Fibroblast of skin of scalp (primary cell): ENCODE measurements around the gene CCDC6. TPM values are rescaled to one million over a fixed set of nuclear protein-coding genes. Genes with fewer than 3 reads are reported as not detected.
A peak's percentile ranks its signal among the peaks of the same experiment; 100 is the strongest.
"Not testable (repeated sequence)": the region's sequence is repeated elsewhere in the genome, so short reads cannot be mapped to it uniquely, and the experiment has no call there.

Experiments used
- DNase-seq: peaks from one replicate; pipeline ENCODE4 v3.0.0-alpha.2; 2013
- polyA plus RNA-seq, 2 experiments: library from polyadenylated mRNA; unstranded; fragments of 120-200 nt; gene quantifications; one replicate each; pipeline ENCODE4 v1.2.1, GENCODE V29; 2013; ENCODE audit not compliant: insufficient read length in 2 of 2

Gene CCDC6
- 39.4 TPM for polyA plus RNA-seq (2013, experiment 1 of 2; ENCODE audit: insufficient read length)
- polyA plus RNA-seq (2013, experiment 2 of 2; ENCODE audit: insufficient read length), result 47.7 TPM

DNA sequence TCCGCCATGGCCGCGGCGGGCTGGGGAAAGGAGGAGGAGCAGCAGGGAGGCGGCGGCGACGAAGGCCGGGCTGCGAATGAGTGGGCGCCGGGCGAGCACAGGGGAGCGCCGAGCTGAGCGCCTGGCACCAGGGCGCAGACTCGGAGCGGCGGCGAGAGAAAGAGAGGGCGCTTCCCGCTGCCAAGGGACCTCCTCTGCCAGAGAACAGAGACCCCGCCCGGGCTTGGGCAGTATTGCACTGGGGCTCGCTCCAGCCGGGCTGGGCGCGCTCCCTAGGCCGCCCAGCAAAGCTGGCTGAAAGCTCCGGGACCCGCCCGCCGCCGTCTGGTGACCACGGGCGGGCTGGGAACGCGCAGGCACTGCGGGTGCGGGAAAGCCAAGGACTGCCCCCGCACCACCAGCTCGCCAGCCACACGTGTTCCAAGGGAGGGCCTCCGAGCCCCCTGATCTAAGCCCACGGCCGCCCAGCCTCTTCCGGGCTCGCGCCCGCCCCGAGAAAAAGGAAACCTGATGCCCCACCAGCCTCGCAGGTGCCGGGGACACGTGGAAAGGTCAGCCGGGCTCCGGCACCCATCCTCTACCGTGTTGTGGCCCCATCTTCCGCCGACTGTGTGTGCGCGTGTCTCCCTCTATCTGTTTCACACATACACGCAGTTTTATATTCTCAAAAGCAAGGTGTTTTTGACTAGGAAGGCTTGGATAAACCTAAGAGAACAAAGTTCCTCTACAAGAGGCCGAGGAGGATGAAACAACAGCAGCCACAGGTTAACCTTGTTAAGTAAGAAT, at the start of gene CCDC6:
TSS of gene CCDC6 (minus strand) at position 140 of the 786 bp plus-strand sequence. CDS start at position 8, 132 bp downstream.
- peak; percentile 95 for DNase-seq

DNA sequence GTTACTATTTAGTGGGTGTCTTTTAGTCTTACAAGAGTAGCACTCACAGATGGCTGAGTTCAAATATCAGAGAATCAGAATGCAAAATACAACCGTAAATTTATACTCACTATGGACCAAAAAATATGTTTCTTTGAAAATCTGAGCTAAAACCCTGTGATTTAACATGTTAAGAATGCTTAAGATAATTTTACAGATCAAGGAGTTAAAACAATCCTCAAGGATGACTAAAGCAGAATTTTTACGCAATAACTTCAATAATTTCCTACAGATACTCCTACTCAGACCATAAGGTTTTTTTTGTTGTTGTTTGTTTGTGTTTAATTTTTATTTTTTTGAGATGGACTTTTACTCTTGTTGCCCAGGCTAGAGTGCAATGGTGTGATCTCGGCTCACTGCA, 47.9 kb upstream of the CCDC6 start:
- peak; percentile 8 for DNase-seq

DNA sequence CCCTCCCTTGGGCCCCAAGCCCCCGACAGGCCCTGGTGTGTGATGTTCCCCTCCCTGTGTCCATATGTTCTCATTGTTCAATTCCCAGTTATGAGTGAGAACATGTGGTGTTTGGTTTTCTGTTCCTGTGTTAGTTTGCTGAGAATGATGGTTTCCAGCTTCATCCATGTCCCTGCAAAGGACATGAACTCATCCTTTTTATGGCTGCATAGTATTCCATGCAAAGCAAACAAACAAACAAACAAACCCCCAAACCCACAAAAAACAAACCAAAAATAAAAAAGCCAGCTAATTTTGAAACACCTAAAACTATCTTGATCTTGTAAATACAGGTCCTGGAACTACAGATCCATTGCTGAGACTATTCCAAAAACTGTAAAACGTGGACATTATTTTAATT, 47.4 kb upstream of the CCDC6 start:
- DNase-seq, result not testable (repeated sequence)

DNA sequence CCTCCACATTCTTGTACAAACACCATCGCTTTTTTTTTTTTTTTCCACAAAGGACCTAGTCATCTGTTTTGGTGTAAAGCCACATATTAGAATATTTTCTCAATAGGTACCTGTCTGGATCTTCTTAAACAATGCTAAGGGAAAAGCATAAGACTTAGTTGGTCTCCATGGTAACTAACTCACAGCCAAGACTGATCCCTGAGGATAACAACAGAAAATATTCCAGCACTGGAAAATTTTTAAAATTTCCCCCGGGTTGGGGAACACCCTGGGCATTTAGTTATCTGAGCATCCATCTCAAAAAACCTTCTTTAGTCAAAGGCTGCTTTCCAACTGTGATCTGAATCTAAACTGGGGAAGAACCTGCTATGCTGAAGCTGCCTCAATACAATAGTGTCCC, 43.7 kb upstream of the CCDC6 start:
- DNase-seq, result no peak

DNA sequence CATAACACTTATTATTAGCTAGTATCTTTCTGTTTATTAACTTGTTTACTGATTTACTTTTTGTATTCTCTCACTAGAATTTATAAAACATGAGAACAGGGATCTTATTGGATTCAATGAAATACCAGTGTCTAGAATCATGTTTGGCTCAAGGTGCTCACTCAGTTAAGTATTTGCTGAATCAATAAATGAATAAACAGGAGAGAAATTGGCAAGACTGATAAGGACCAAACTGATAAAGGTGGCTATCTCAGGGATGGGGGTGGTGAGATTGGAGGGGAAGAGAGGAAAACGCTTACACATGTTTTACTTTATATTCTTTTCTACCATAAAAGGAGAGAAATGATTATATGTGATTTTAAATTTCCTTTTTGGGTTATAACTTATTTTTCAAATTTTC, 43.3 kb upstream of the CCDC6 start:
- no peak for DNase-seq

DNA sequence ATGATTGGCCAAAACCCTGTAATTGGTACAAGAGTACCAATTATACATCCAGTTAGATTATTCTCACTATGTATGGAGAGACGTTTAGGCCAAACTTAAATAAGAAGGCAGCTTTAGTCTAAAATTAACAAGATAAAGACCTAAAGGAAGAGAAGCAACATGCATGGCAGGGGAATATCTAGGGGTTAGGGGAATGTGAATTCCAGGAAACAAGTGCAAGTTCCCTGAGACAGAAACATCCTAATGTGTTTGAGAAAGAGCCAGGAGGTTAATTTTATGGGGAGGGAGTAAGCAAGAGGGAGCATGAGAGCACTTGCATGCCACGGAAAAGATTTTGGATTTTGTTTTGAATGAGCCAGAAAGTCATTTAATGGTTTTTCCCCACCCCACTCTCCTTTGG, 39.6 kb upstream of the CCDC6 start:
- DNase-seq, result no peak

DNA sequence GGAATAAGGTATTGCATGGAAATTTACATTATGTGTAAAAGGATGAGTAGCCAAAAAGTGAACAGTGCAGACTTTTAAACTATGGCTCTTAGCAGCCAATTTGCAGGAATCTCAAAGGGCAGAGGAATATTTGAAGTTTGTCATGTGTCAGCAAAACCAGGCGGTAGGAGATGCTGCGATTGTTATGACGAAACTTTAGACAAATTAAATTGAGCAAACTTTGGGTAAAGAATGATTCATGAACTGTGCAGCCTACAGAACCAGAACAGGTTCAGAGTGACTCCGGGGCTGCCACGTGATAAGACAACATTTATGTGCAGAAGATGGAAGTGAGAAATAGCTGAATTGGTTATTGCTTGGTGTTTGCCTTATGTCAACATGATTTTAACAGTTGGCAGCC, 39.2 kb upstream of the CCDC6 start:
- no peak for DNase-seq

DNA sequence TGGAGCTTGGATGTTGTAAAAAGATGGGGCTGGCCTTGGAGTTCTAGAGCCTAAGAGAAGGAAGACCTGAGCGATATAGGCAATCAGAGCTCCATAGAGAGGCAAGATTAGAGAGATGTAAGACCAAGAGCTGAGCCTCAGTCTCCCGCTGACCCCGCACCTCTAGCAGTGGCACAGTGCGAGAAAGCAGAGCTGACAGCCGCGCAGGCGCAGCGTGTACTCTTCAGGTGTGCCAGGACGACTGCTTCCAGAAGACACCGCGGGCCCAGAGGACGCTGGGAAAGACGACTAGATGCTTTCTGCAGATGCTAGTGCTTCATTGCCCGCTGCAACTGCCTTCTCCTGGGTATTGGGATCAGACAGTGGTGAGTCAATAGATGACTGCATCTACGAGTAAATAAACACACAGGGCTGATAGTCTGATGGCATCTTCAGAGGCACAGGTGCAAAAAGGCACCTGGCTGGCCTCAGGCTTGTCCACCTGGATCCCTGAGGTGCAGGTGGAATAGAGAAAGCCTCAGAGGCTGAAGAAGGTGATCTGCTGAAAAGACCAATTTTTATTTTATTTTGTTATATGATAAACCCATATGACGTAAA, 38.1 kb upstream of the CCDC6 start:
- no peak for DNase-seq

DNA sequence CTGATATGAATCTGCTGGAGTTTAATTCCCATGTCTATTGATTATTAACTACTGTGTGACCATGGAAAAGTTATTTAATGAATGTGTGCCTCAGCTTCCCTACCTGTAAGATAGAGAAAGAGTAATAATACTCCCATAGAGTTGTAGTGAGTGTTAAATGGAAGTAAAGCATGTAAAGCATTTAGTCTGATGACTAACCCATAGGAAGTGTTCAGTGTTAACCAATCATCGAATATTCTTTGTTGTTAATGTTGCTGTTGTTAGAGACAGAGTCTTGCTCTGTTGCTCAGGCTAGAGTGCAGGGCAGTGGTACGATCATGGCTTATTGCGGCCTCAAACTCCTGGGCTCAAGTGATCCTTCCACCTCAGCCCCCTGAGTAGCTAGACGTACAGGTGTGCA, 36.2 kb upstream of the CCDC6 start:
- DNase-seq, result no peak

DNA sequence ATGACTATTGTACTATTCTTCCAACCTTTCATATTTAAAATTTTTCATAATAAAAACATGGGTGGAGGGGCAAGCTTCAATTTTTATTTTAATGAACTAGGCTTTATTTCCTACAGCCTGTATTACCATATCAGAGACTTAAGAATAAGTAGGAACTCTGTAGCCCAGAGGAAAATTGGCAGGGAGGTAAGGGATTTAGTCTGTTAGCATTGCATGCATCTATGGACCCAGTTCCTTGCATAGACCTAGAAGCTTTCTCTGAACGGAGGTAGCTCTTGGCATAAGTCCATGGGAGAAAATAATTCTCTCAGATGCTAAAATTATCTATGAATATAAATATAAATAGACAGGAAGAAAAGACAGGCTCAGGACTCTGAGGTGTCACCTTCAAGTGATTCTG, 31.4 kb upstream of the CCDC6 start:
- DNase-seq, result no peak

DNA sequence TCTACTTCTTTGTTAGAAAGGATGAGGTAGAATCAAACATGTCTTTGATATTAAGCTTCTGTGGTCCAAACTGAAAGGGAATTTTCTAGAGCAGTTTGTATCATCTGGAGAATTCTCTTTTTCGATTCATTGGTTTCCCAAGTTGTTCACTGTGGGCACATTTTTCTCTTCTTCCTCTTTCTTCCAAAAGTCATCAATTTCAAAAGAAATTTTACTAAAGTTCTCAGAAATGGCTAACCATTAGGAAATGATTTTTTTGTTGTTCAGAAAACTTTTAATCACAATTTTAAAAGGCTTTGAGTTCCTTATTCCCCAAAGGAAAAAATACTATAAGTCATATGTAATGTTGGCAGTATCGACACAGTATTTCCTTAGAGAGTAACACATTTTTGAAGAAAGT, 28.3 kb upstream of the CCDC6 start:
- DNase-seq, result no peak

DNA sequence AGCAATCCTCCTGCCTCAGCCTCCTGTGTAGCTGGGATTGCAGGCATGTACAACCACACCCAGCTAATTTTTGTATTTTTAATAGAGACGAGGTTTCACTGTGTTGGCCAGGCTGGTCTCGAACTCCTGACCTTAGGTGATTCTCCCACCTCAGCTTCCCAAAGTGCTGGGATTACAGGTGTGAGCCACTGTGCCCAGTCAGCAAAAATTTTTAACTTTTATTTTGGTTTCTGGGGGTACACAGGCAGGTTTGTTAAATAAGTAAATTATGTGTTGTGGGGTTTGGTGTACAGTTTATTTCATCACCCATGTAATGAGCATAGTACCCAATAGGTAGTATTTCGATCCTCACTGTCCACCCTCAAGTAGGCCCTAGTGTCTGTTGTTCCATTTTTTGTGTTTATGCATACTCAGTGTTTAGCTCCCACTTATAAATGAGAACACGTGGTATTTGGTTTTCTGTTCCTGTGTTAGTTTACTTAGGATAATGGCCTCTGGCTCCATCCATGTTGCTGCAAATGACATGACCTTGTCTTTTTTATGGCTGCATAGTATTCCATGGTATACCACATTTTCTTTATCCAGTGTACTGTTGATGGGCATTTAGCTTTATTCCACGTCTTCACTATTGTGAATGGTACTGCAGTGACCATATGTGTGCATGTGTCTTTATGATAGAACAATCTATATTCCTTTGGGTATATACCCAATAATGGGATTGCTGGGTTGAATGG, 24.6 kb upstream of the CCDC6 start:
- DNase-seq, result not testable (repeated sequence)

DNA sequence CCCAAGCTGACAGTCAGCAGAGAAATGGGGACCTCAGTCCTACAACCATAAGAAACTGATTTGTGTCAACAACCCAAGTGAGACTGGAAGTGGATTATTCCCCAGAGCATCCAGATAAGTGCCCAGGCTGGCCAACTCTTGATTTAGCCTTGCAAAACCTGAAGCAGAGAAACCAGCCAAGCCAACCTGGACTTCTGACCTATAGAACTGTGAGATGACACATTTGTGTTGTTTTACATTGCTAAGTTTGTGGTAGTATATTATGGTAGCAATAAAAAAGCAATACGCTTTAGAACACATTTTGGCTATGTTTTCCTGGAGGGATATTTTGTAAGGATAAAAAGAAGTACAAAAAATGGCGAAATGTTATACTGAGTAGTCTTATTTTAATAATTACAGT, 19.7 kb upstream of the CCDC6 start:
- no peak for DNase-seq

DNA sequence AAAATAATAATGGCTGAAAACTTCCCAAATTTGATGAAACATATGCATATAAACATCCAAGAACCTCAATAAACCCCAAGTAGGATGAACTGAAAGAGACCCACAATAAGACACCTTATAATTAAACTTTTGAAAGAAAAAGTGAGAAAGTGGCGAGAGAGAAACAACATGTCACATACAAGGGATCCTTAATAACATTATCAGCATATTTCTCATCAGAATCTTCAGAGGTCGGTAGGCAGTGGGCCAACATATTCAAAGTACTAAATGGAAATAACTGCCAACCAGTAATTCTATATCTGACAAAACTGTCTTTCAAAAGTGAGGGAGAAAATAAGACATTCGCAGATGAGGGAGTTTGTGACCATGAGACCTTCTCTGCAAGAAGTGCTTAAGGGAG, 16.6 kb upstream of the CCDC6 start:
- no peak for DNase-seq

DNA sequence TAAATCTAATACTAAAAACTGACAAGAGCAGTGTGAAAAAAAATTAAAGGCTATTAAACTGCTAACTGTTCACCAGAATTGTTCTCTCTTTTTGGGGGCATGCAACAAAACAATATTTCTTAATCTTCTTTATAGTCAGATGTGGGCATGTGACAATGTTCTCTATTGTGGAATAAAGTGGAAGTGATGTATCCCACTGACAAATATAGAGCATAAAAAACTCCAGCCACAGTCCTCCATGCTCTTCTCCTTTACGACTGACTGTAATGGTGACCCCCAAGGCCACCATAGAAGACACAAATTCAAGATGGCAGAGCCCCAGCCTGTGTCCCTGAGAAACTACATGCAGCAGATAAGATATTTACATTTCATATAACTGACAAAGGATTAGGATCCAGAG, 11.6 kb upstream of the CCDC6 start:
- no peak for DNase-seq

DNA sequence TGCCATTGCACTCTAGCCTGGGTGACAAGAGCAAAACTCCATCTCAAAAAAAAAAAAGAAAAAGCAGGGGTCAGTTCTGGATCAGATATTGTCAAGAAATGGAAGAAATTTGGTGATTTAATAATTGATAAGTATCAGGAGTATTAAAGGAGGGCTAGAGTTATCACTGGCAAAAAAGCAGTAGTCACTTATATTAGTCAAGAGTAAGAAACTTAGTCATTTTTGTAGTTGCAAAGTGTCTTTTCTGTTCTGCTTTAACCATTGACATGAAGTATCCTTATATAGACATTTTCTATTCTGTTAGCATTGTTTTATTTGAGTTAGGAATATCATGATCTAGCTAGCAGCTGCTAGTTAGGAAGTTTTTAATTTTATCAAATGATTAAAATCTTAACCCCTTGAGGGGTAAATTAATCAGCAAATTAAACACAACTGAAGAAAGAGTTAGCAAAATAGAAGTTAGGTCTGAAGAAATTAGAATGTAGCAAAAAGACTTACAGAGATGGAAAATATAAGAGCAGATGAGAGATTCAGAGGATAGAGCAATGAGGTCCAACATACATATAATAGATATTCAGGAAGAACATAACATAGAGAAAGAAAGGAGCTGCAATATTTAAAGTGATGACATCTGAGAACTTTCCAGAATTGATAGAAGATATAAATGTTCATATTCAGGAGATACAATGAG, 7.3 kb upstream of the CCDC6 start:
- no peak for DNase-seq

DNA sequence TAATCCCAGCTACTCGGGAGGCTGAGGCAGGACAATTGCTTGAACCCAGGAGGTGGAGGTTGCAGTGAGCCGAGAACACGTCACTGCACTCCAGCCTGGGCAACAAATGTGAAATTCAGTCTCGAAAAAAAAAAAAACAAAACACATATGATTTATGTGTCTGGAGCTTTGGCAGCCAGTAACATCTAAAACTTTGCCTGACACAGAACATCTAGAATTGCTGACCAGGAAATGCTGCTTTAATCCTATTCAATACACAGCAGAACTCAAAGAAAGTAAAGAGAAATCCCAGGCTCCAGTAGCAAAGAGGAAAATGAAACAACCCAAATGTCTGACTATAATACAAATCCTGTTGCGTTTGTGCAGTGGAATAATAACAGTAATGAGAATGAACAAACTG, 4.5 kb upstream of the CCDC6 start:
- no peak for DNase-seq

DNA sequence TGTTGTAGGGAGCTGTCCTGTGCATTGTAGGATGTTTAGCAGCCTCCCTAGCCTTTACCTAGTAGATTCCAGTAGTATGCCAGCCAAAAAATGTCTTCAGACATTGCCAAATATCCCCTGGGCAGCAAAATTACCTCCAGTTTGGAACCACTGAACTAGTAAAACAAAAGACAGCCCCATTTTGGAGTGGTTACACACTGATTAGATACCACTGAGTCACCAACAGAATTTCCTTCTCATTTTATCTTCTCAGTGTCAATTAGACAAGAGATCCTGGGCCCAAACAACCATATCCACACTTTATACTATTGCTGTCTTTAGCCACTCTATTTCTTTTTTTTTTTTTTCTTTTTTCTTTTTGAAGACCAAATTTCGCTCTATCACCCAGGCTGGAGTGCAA, 3.5 kb upstream of the CCDC6 start:
- DNase-seq, result no peak

DNA sequence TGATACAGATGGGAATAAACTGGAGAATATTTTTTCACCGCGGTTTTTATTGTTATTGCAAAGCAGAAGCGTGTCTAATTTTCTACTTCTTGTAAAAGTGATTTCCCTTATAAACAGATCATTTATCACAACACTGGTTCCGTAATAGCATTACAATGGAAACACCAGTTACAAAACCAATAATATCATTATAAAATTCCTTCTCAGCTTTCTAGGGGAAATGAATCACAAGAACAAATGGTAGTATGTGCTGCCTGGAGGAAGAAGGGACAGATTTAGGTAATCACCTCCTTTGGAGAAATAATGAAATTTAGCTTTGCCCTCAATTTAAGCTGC, 2.4 kb upstream of the CCDC6 start:
- DNase-seq, result no peak

DNA sequence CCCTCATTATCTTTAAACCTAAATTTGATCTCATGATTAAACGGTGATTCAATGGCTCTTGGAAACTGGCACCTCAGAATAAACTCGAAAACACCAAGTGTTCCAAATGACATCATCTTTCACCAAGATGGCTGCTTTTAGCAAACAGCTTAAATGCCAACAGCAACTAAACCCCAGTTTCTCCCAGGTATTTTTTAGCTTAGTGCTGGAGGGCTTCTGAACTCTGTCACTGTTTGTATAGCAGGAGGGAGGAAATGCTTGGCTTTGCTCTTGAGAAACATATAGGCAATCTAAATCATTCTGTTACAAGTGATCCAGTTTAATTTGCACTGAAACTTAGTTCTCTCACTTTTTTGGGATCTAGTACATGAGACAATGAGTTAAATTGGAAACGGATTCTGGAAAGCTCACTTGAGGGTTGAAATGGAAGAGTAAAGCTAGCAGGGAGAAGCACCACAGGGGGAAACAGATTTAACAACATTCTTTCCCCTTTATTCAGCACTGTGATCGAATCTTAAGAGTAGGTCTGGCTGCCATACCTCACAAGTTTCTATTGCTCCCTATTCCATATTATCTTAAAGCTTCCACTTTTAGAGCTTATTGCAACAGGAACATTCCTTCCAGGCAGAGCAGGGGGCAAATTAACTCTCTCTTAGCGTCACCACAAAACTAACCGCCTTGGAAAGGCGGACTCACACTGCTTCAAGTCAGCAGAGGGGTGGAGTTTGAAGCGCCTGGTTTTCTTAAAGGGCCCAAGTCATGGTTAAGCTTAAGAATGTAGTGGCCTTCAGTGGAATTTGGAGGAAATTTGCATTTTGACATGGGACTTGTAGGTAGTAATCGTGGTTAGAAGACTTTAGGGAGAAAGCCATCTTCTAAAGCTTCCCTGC, 1.8 kb upstream of the CCDC6 start:
- peak; percentile 95 for DNase-seq

DNA sequence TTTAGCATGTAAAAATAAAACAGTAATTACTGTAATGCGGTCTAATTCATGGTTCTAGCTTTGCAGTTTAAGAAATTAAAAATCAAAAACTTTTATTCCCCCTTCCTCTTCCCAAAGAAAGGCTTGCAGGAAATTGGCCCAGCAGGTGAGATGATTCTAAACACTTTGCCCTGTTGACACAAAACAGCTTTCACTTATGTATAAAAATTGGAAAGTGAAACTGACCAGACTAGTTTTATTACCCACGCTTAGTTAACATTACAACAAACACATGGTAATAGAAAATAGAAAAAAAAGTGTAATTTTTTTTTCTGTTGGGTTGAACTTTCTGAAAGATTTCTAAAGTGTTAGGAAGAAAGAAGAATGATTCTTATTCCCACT, 1.2 kb upstream of the CCDC6 start:
- DNase-seq, result no peak

DNA sequence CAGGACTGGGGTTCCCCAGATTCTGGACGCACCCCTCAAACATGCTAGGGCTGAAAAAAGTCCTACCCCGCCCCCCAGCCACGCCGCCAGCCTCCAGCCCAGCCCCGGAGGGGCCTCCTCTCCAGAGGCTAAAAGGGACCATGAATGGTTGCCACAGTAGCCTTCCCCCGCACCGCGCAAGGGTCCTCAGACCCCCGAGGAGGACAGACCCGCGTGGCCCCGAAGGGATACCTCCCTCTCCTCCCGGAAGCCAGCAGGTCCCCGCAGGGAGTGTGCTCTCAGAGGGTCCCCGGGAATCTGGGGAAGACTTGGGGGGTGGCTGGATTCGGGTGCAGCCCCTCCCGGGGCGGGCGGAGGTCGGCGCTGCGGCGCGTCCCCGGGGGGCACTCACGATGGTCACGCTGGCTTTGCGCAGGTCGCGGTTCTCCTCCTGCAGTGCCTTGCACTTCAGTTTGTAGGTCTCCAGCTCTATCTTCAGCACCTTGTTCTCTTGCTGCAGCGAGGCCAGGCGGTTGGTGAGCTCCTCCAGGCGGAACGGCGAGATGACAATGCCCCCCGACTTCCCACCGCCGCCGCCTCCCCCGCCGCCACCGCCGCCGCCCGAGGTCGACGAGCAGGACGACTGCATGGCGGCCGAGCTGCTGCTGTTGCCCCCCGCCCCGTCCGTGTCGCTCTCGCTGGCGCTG, 482 bp downstream of the CCDC6 start:
- no peak for DNase-seq
